Glomerular visceral epithelial cell (primary cell): ENCODE results near the gene CCDC33.

ENCODE experiments used
- DNase-seq: peaks from one replicate; pipeline ENCODE4 v3.0.0-alpha.2; 2016; ENCODE audit errors: extremely low spot score

Gene CCDC33

GRCh38 chr15:74235962-74236361, at the start of gene CCDC33:
CCDC33 (plus strand) TSS chr15:74236326; CDS start chr15:74236720, 394 bp downstream.
- DNase-seq = no peak

- no peak for DNase-seq
Measured at GRCh38 chr15:74188216-74188615, 47.9 kb upstream of the CCDC33 start.

GRCh38 chr15:74191798-74192197, 44.3 kb upstream of the CCDC33 start:
- DNase-seq = no peak

- no peak for DNase-seq
Measured at GRCh38 chr15:74192751-74193150, 43.4 kb upstream of the CCDC33 start.

GRCh38 chr15:74193299-74193718, 42.8 kb upstream of the CCDC33 start:
- DNase-seq = peak; percentile 92

GRCh38 chr15:74193905-74194304, 42.2 kb upstream of the CCDC33 start:
- no peak for DNase-seq

GRCh38 chr15:74194572-74195559, 41.3 kb upstream of the CCDC33 start:
- DNase-seq = no peak

- DNase-seq = peak; percentile 96
Measured at GRCh38 chr15:74196175-74196574, 40.0 kb upstream of the CCDC33 start.

GRCh38 chr15:74197176-74197965, 38.8 kb upstream of the CCDC33 start:
- no peak for DNase-seq

GRCh38 chr15:74199297-74199652, 36.9 kb upstream of the CCDC33 start:
- DNase-seq = no peak

GRCh38 chr15:74200412-74200815, 35.7 kb upstream of the CCDC33 start:
- DNase-seq = peak; percentile 63

- no peak for DNase-seq
Measured at GRCh38 chr15:74200871-74201419, 35.2 kb upstream of the CCDC33 start.

- DNase-seq = peak; percentile 71
Measured at GRCh38 chr15:74201710-74202420, 34.3 kb upstream of the CCDC33 start.

- no peak for DNase-seq
Measured at GRCh38 chr15:74202452-74203401, 33.4 kb upstream of the CCDC33 start, which contains the start of gene STRA6. STRA6 (minus strand) TSS chr15:74202787; CDS start chr15:74202267, 520 bp downstream.

- no peak for DNase-seq
Measured at GRCh38 chr15:74203914-74204431, 32.2 kb upstream of the CCDC33 start.

- DNase-seq = no peak
Measured at GRCh38 chr15:74205582-74205947, 30.6 kb upstream of the CCDC33 start.

GRCh38 chr15:74206801-74207281, 29.3 kb upstream of the CCDC33 start:
- peak; percentile 93 for DNase-seq

- DNase-seq = peak; percentile 73
Measured at GRCh38 chr15:74207652-74208440, 28.3 kb upstream of the CCDC33 start.

- DNase-seq = no peak
Measured at GRCh38 chr15:74208496-74208895, 27.6 kb upstream of the CCDC33 start.
